Activated naive CD8-positive, alpha-beta T cell treated with anti-CD3 and anti-CD28 coated beads, Interleukin-2, amount 50 U/mL, for 24 hours (primary cell): ENCODE data around the gene AP2S1.
"Not testable (repeated sequence)": the region's sequence is repeated elsewhere in the genome, so short reads cannot be mapped to it uniquely, and the experiment has no call there.

Source experiments
- ATAC-seq: fragments of 150-1000 bp; cut with Tn5 transposase; one replicate; pipeline ENCODE4 v1.10.0; 2021
- DNase-seq: peaks from one replicate; pipeline ENCODE4 v3.0.0; 2021
- H3K27ac Mint-ChIP-seq: one replicate; pipeline ENCODE4 v1.8.0; 2021; ENCODE audit warnings: mild to moderate bottlenecking, mixed read lengths
- H3K27me3 Mint-ChIP-seq: one replicate; pipeline ENCODE4 v1.8.0; 2021; ENCODE audit warnings: mixed read lengths
- H3K36me3 Mint-ChIP-seq: one replicate; pipeline ENCODE4 v1.8.0; 2021; ENCODE audit warnings: low read depth, mixed read lengths
- H3K4me1 Mint-ChIP-seq: one replicate; pipeline ENCODE4 v1.8.0; 2021; ENCODE audit warnings: mixed read lengths
- H3K4me3 Mint-ChIP-seq: one replicate; pipeline ENCODE4 v1.8.0; 2021; ENCODE audit warnings: mild to moderate bottlenecking, moderate library complexity, mixed read lengths
- H3K9me3 Mint-ChIP-seq: one replicate; pipeline ENCODE4 v1.8.0; 2021; ENCODE audit warnings: mixed read lengths

AP2S1 gene

GRCh38 chr19:46850228-46851203 lies at the start of gene AP2S1:
AP2S1 (minus strand) TSS chr19:46850846; CDS start chr19:46850766, 80 bp downstream.
- ATAC-seq (peak; percentile 99), DNase-seq (peak; percentile 90)
- Mint-ChIP-seq H3K4me1 (peaks cover 19% of the 10 kb centered on the region), H3K9me3 (no peaks in the 10 kb centered on the region), H3K27me3 (no peaks in the 10 kb centered on the region), H3K36me3 (peaks cover 2% of the 10 kb centered on the region), H3K27ac (peak within 1 kb of the TSS; percentile 84), H3K4me3 (peak within 1 kb of the TSS; percentile 96)

DNA sequence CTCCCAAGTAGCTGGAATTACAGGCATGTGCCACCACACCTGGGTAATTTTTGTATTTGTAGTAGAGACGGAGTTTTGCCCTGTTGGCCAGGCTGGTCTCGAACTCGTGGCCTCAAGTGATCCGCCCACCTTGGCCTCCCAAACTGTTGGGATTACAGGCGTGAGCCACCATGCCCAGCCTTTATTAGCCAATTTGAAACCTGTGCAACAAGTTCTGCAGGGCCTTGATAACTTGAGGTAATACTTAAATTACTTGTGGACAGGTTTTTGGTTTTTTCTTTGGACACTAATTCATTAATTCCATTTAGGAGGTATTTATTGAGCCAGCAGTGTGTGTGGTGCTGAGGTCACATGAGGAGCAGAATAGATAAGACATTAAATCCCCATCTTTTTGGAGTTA lies 49.7 kb upstream of the AP2S1 start:
- Mint-ChIP-seq H3K27me3 (no peaks in the 10 kb centered on the region), H3K4me1 (peaks cover 22% of the 10 kb centered on the region), H3K9me3 (no peaks in the 10 kb centered on the region), H3K4me3 (no peak overlapping the region), H3K27ac (no peak overlapping the region), H3K36me3 (no peaks in the 10 kb centered on the region)
- ATAC-seq (no peak), DNase-seq (no peak)

GRCh38 chr19:46898731-46899130 lies 48.1 kb upstream of the AP2S1 start:
- Mint-ChIP-seq H3K36me3 (no peaks in the 10 kb centered on the region), H3K27ac (no peak overlapping the region), H3K4me3 (no peak overlapping the region), H3K27me3 (no peaks in the 10 kb centered on the region), H3K9me3 (no peaks in the 10 kb centered on the region), H3K4me1 (peaks cover 25% of the 10 kb centered on the region)
- ATAC-seq (no peak), DNase-seq (no peak)

DNA sequence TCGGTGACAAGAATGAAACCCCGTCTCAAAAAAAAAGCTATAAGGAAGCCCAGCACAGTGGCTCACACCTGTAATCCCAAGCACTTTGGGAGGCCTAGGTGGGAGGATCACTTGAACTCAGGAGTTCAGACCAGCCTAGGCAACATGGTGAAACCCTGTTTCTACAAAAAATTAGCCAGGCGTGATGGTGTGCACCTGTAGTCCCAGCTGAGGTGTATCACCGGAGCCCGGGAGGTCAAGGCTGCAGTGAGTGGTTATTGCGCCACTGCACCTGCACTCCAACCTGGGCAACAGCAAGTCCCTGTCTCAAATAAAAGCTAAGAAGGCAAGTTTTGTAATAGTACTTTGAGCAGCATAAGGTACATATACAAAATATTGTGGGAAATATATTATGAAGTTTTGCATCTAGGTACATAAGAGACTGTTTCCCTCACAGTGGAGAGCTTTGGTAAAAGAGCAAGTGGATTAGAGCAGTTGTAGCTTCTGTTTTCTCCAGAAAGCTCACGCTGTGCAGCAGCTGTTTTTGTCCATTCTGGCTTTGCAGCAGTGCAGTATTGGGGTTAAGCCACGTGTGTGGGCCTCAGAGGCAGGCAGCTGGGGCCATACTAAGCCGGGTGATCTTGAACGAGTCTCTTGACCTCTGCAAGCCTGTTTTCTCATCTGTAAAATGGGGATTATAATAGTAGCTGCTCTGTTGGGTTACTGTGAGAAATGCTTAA lies 45.6 kb upstream of the AP2S1 start:
- Mint-ChIP-seq H3K4me1 (peaks cover 18% of the 10 kb centered on the region), H3K9me3 (no peaks in the 10 kb centered on the region), H3K4me3 (no peak overlapping the region), H3K27ac (no peak overlapping the region), H3K27me3 (no peaks in the 10 kb centered on the region), H3K36me3 (no peaks in the 10 kb centered on the region)
- no peak for DNase-seq
- no peak for ATAC-seq

DNA sequence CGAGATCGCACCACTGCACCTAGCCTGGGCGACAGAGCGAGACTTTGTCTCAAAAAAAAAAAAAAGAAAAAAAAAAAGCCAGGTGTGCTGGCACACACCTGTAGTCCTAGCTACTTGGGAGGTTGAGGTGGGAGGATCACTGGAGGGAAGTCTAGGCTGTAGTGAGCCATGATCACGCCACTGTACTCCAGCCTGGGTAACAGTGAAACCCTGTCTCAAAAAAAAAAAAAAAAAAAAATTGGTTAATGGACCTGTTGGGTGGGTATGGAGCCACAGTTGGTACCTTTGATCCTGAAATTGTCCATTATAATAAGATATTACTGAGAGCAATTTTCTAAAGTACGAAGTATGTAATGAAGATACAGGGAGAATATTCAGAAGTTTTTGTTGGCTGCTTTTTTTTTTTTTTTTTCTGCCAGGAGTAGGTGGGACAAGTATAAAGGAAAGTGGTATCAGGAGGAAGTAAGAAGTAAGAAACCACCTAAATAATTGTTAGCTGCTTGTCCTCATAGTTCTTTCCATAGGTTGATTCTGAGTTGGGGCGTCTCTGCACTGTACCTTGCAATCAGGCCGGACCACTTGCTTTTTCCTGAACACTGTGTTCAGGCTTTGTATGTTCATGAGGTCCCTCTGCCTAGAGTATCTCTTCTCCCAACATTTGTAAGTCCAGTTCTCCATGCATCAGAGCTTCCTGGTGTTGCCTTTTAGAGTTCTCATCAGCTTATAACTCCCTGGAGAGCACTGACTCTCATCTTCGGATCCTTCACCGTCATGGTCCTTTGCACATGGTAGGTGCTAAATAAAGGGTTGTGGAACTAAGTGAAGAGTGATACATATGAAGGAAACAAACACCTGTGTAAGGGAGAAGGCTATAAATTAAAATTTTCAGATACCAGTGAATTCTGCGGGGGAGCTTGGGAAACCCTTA lies 41.9 kb upstream of the AP2S1 start:
- no peak for DNase-seq
- Mint-ChIP-seq H3K9me3 (no peaks in the 10 kb centered on the region), H3K27me3 (no peaks in the 10 kb centered on the region), H3K4me1 (peaks cover 20% of the 10 kb centered on the region), H3K27ac (no peak overlapping the region), H3K4me3 (no peak overlapping the region), H3K36me3 (no peaks in the 10 kb centered on the region)
- no peak for ATAC-seq

DNA sequence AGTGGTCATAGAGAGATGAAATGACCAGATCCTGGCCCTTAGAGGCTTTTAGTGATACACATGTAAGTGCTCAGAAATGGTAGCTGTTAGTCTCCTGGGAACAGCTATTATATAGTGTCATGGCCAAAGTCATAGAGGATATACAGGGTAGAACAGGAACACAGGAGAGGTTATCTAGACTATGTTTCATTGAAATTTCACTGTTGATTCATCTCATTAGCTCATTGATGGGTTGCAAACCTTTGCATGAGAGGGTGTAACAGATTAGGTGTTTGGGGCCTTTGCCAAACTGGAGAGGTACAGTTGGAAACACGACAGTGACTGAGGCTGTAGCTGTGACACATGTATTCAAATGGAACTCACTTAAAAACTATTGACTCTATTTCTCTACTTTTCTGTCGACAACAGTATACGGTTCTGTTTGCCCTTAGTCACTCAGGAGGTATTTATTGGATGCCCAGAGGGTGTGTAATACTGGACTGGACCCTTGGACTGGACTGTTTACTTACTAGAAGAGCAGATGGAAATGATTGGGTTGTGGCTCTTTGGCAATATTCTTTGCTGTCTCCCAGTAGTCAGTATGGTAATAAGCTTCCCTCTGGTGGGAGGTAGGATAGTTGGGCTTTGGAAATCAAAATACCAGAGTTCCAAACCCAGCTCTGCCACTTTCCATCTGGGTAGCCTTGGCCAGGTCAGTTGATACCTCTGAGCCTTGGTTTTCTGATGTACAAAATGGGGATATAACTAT lies 40.0 kb upstream of the AP2S1 start:
- H3K4me3 Mint-ChIP-seq: no peak overlapping the region
- H3K9me3 Mint-ChIP-seq: no peaks in the 10 kb centered on the region
- no peaks in the 10 kb centered on the region for H3K27me3 Mint-ChIP-seq
- H3K36me3 Mint-ChIP-seq: no peaks in the 10 kb centered on the region
- DNase-seq (no peak), ATAC-seq (no peak)
- no peak overlapping the region for H3K27ac Mint-ChIP-seq
- peaks cover 30% of the 10 kb centered on the region for H3K4me1 Mint-ChIP-seq

GRCh38 chr19:46887240-46887782 lies 36.7 kb upstream of the AP2S1 start:
- Mint-ChIP-seq H3K27me3 (no peaks in the 10 kb centered on the region), H3K27ac (no peak overlapping the region), H3K4me1 (peaks cover 15% of the 10 kb centered on the region), H3K36me3 (no peaks in the 10 kb centered on the region), H3K4me3 (no peak overlapping the region), H3K9me3 (no peaks in the 10 kb centered on the region)
- ATAC-seq (no peak), DNase-seq (no peak)

DNA sequence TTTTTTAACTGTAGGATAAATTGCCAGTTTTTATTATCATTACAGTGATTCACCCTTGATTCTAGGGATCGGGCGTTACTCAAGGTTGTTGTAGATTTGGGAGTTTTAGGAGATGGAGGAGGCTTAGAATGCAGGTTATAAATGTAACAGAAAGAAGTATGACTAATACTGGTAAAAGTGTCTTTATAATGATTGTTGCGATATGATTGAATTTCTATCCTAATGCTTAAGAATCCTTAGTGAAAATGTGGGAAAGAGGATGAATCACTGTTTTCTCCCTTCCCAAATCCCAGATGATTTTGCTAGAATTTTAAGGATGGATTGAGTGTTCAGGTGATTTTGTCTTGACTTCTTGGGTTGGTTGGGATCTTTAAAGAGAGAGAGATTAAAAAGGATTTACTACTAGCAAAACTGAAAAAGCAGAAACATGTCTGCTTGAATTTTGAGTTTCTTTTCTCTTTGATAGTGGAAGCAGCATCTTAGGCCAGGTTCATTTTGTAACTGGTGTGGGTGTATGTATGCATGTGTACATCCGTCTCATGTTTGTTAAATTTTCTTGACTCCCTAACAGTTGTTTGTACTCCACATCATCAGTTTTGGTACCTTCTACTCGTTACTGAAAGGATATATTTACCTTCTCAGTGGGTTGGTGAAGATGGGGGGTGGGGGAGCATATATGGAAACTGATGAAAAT lies 36.0 kb upstream of the AP2S1 start:
- no peak for DNase-seq
- Mint-ChIP-seq H3K27ac (no peak overlapping the region), H3K9me3 (no peaks in the 10 kb centered on the region), H3K4me3 (no peak overlapping the region), H3K36me3 (no peaks in the 10 kb centered on the region), H3K4me1 (peaks cover 15% of the 10 kb centered on the region), H3K27me3 (no peaks in the 10 kb centered on the region)
- no peak for ATAC-seq

- no peaks in the 10 kb centered on the region for H3K9me3 Mint-ChIP-seq
- H3K4me3 Mint-ChIP-seq: no peak overlapping the region
- H3K4me1 Mint-ChIP-seq: peaks cover 10% of the 10 kb centered on the region
- H3K36me3 Mint-ChIP-seq: peaks cover under 1% of the 10 kb centered on the region
- H3K27me3 Mint-ChIP-seq: no peaks in the 10 kb centered on the region
- no peak overlapping the region for H3K27ac Mint-ChIP-seq
- DNase-seq (no peak), ATAC-seq (no peak)
Measured at GRCh38 chr19:46885411-46885810, 34.8 kb upstream of the AP2S1 start.

- H3K4me3 Mint-ChIP-seq, DNase-seq, H3K9me3 Mint-ChIP-seq, ATAC-seq, H3K27me3 Mint-ChIP-seq, H3K27ac Mint-ChIP-seq, H3K36me3 Mint-ChIP-seq: not testable (repeated sequence)
- peaks cover 20% of the 10 kb centered on the region for H3K4me1 Mint-ChIP-seq
Measured at GRCh38 chr19:46882751-46883150, 32.1 kb upstream of the AP2S1 start.

GRCh38 chr19:46882034-46882433 lies 31.4 kb upstream of the AP2S1 start:
- Mint-ChIP-seq H3K4me3 (no peak overlapping the region), H3K9me3 (no peaks in the 10 kb centered on the region), H3K4me1 (peaks cover 19% of the 10 kb centered on the region), H3K27ac (no peak overlapping the region), H3K36me3 (peaks cover 2% of the 10 kb centered on the region), H3K27me3 (no peaks in the 10 kb centered on the region)
- no peak for ATAC-seq
- no peak for DNase-seq

DNA sequence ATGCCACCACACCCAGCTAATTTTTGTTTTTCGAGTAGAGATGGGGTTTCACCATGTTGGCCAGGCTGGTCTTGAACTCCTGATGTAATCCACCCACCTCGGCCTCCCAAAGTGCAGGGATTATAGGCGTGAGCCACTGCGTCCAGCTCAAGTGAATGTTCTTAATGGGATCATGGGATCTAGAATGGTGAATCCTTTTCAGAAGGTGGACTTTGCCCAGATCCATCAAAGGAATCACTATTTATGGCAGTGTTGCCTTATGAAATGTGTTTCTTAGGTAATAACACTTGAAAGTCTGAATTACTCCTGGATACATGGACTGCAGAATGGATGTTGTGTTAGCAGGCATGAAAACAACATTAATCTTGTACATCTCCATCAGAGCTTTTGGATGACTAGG lies 30.4 kb upstream of the AP2S1 start:
- DNase-seq: no peak
- ATAC-seq: no peak
- Mint-ChIP-seq H3K27me3 (no peaks in the 10 kb centered on the region), H3K27ac (no peak overlapping the region), H3K4me3 (no peak overlapping the region), H3K4me1 (peaks cover 12% of the 10 kb centered on the region), H3K36me3 (peaks cover 2% of the 10 kb centered on the region), H3K9me3 (no peaks in the 10 kb centered on the region)

- Mint-ChIP-seq H3K9me3 (no peaks in the 10 kb centered on the region), H3K4me1 (peaks cover 10% of the 10 kb centered on the region), H3K27ac (no peak overlapping the region), H3K27me3 (no peaks in the 10 kb centered on the region), H3K4me3 (no peak overlapping the region), H3K36me3 (peaks cover 2% of the 10 kb centered on the region)
- DNase-seq (no peak), ATAC-seq (no peak)
Measured at GRCh38 chr19:46880431-46880830, 29.8 kb upstream of the AP2S1 start.
